BJ (cell line): ENCODE results near the gene DDC. TPM values are rescaled to one million over a fixed set of nuclear protein-coding genes. Genes with fewer than 3 reads are reported as not detected.

Source experiments
- CTCF ChIA-PET: fragments of 350-600 bp; formaldehyde crosslinking; extraction: SDS; loops from one replicate; lab custom pipeline; 2021; ENCODE audit warnings: antibody characterized with exemption, inconsistent platforms; lab: Yijun Ruan, JAX
- POLR2A ChIA-PET: fragments of 300-600 bp; sonication (Branson Sonifier 250); formaldehyde crosslinking; extraction: SDS; loops from one replicate; lab custom pipeline; 2021; ENCODE audit warnings: antibody characterized with exemption; lab: Charles Lee
- DNase-seq: peaks from one replicate; pipeline ENCODE4 v3.0.0-alpha.2; 2011; ENCODE audit warnings: low read depth
- H3K27me3 ChIP-seq: 2 replicates; pipeline ENCODE4 v1.6.0; 2011; ENCODE audit warnings: low read length; ENCODE audit not compliant: control insufficient read depth, insufficient read depth
- H3K36me3 ChIP-seq: 2 replicates; pipeline ENCODE4 v1.5.1; 2011; ENCODE audit warnings: low read length; ENCODE audit not compliant: control insufficient read depth, insufficient read depth
- H3K4me3 ChIP-seq: 2 replicates; pipeline ENCODE4 v1.5.1; 2011; ENCODE audit warnings: low read depth, mild to moderate bottlenecking, control low read depth, low read length
- polyA plus RNA-seq: library from polyadenylated mRNA; depleted of rRNA; stranded (reverse); fragments of >200 nt; gene quantifications from 2 replicates; pipeline ENCODE4 v1.2.3, GENCODE V29; 2011
- TF ChIP-seq, protein P1 (sequence below): IDR thresholded peaks from 2 replicates; pipeline ENCODE4 v1.5.1; 2011; ENCODE audit warnings: low read depth, mild to moderate bottlenecking, control low read depth, inconsistent platforms, low read length, moderate library complexity; ENCODE audit not compliant: insufficient read depth

The DDC gene
- polyA plus RNA-seq, 1 experiment, result not detected

DNA sequence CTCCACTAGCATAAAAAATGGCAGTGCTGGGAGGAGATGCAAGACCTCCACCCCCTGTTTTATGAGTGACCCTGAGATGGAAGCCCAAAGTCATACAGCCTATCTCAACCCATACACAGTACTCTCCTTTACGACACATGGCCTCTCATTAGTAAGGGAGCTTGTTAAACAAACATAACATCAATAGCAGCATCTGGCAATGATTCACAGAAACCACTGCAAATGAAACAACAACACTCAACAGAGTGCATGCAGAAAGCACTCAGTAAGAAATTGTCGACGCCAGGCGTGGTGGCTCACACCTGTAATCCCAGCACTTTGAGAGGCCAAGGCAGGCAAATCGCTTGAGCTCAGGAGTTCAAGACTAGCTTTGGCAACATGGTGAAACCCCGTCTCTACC is 87.6 kb downstream of the DDC start:
- no peaks in the 10 kb centered on the region for H3K36me3 ChIP-seq
- POLR2A ChIA-PET, result no interaction called here
- no peaks in the 10 kb centered on the region for H3K27me3 ChIP-seq
- DNase-seq, result no peak
- CTCF ChIA-PET, result interaction anchor here (0.7 to 1.4 kb wide), 4 partner anchors 8 to 685 kb away, joined by 3 to 6 read pairs (median 4); no protein-coding TSS in a partner anchor
- TF ChIP-seq, protein P1, sequence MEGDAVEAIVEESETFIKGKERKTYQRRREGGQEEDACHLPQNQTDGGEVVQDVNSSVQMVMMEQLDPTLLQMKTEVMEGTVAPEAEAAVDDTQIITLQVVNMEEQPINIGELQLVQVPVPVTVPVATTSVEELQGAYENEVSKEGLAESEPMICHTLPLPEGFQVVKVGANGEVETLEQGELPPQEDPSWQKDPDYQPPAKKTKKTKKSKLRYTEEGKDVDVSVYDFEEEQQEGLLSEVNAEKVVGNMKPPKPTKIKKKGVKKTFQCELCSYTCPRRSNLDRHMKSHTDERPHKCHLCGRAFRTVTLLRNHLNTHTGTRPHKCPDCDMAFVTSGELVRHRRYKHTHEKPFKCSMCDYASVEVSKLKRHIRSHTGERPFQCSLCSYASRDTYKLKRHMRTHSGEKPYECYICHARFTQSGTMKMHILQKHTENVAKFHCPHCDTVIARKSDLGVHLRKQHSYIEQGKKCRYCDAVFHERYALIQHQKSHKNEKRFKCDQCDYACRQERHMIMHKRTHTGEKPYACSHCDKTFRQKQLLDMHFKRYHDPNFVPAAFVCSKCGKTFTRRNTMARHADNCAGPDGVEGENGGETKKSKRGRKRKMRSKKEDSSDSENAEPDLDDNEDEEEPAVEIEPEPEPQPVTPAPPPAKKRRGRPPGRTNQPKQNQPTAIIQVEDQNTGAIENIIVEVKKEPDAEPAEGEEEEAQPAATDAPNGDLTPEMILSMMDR, result no peak
- H3K4me3 ChIP-seq, result no peak overlapping the region

- Histone ChIP-seq H3K27me3 (no peaks in the 10 kb centered on the region), H3K36me3 (no peaks in the 10 kb centered on the region), H3K4me3 (no peak overlapping the region)
- DNase-seq, result no peak
- TF ChIP-seq, protein P1, result no peak
- ChIA-PET CTCF (interaction anchor here (0.7 to 1.4 kb wide), 2 partner anchors 9 kb away, joined by 3 to 6 read pairs; no protein-coding TSS in a partner anchor), POLR2A (no interaction called here)
Observed at GRCh38 chr7:50476953-50477625, 88.1 kb downstream of the DDC start.

DNA sequence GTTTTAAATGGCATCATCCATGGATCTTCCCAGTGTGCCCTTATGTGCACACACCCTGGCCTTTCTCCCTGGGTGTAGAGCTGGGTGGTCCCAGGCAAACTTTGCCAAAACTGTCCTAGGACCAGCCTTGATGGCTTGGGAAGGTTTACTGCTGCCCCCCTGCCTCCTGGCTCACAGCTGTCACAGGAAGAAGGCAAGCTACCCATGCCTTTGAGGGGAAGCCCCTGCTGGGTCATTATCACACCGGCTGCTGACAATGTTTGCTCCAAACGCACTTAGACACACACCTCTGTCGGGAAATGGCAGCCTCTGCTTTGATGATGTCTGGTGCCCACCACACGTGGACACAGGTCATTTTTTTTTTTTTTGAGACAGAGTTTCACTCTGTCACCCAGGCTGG is 89.9 kb downstream of the DDC start:
- POLR2A ChIA-PET, result no interaction called here

DNA sequence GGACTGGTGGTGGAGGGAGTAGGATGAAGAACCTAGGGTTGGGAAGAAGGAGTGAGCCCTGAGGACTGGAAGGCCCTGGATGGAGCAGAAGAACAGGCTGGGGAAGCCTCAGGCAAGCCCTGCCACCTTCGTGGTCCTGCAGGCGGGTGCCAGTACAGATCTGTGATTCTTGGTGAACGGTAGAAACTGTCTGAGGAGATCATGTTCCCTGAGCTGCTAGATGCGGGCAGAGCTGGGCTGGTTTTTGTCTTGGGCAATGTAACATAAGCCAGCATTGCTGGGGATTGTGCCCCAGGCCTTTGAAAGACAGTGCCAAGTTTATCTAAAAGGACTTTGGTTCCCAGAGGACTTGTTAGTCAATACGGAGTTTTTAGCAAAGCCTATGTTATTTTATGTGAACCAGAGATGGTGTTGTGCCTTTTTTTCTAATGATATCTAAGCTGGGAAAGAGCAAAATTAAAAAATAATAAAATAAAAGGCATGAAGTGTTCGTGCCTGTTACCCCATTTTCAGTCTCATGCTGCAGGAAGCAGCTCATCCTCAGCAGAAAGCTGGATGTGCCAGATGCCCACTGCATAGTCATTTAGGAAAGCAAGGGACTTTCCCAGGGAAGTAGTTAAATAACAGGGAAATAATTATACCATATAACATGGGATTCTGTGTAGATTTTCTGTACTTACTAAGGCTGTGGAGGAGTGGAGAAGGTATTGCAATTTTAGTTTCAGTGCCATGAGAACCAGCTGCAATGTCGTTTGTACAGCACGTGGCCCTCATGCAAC is 90.6 kb downstream of the DDC start:
- H3K36me3 ChIP-seq, result no peaks in the 10 kb centered on the region
- CTCF ChIA-PET, result interaction anchor here (0.6 to 2.0 kb wide), 4 partner anchors 116 to 686 kb away, joined by 3 to 9 read pairs (median 4); no protein-coding TSS in a partner anchor
- H3K4me3 ChIP-seq, result no peak overlapping the region
- no peak for DNase-seq
- no peaks in the 10 kb centered on the region for H3K27me3 ChIP-seq
- TF ChIP-seq, protein P1, result no peak
- POLR2A ChIA-PET, result no interaction called here

More for the DNA sequence above, 89.9 kb downstream of the DDC start:
- DNase-seq, result no peak
- TF ChIP-seq, protein P1, result no peak
- CTCF ChIA-PET, result interaction anchor here (1.1 to 2.0 kb wide), 4 partner anchors 205 to 686 kb away, joined by 3 to 9 read pairs (median 6); no protein-coding TSS in a partner anchor
- Histone ChIP-seq H3K36me3 (no peaks in the 10 kb centered on the region), H3K27me3 (no peaks in the 10 kb centered on the region), H3K4me3 (no peak overlapping the region)

DNA sequence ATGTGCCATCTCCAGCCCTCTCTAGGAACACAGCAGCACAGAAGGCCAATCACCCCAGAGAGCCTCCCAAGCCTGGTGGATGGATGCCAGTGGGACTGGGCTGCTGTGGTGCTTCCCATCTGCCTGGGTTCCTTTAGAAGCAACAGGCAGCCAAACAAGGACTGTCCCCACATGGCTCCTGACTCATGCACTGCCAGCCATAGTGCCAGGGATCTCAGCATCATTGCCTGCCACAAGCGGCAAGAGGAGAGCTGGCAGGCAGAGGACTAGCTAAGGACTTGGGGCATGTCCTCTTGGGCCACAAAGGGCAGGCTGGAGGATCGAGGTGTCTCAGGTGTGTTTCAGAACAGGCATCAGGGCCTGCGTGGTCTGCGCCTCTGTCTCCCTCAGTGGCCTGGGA is 91.7 kb downstream of the DDC start:
- H3K27me3 ChIP-seq, result no peaks in the 10 kb centered on the region
- ChIA-PET CTCF (interaction anchor here (4.0 kb wide), 1 partner anchor 688 kb away, joined by 12 read pairs; no protein-coding TSS in a partner anchor), POLR2A (no interaction called here)
- DNase-seq, result no peak
- TF ChIP-seq, protein P1, result no peak
- H3K36me3 ChIP-seq, result no peaks in the 10 kb centered on the region
- H3K4me3 ChIP-seq, result no peak overlapping the region
